PC-9 (cell line): ENCODE data around the gene LIF.

Experiments used
- CTCF ChIP-seq: fragments of 200-600 bp; sonication (generic); conservative IDR thresholded peaks from 2 replicates; pipeline ENCODE4 v1.6.1; 2017; ENCODE audit warnings: mixed run types, antibody characterized with exemption, mild to moderate bottlenecking, moderate library complexity
- EZH2 ChIP-seq: fragments of 200-600 bp; sonication (generic); IDR thresholded peaks from 2 replicates; pipeline ENCODE4 v1.8.0; 2017; ENCODE audit warnings: antibody characterized with exemption, low read depth

DNA sequence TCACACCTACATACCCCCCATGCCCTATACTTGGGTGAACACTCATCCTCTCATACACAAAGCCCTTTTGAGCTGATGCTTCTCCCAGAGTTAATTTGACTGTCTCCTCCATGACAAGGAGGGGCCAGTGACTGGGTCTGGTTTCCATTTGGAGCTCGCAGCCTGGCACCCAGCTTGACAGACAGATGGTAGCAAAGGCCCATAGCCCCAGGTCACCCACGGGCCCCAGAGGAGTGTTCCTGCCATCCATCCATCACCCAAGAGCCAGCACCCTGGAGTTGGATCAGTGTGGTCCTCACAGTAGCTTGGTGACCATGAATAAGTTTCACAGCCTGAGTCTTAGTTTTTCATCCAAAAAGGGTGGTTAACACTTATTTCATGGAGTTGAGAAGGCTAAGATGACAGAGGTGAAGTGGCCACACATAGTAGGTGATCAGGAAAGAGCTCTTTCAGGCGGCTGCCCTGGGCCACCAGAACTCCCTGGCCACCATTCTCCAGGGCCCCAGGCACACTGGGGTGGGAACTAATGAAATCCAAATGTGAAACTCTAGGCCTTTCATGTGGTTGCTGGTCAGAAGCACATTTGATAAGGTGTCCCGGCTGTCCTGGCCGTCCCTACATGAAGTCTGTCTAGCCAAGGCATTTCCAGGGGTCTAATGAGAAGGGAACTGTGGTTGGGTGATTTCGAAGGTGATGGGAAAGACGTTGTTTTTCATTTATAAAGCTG is 42.4 kb downstream of the LIF start:
- TF ChIP-seq CTCF = no peak
- no peak for TF ChIP-seq EZH2
